HCT116 (cell line): ENCODE measurements around the gene ADNP. TPM values are rescaled to one million over a fixed set of nuclear protein-coding genes. Genes with fewer than 3 reads are reported as not detected.

Experiments
- ATAC-seq: fragments of 200-7000 bp; cut with Tn5 transposase; 2 replicates; pipeline ENCODE4 v1.9.1; 2020; ENCODE audit warnings: mild to moderate bottlenecking, moderate library complexity
- BruUV-seq: library from RNA; stranded (reverse); fragments of 400-500 nt; replicated peaks from 2 replicates; lab custom pipeline; 2021; lab: Mats Ljungman, UMichigan
- CTCF ChIA-PET: fragments of 300-600 bp; sonication (Branson Sonifier 250); formaldehyde crosslinking; loops from one replicate; lab custom pipeline; 2021; ENCODE audit warnings: antibody characterized with exemption; lab: Charles Lee
- POLR2A ChIA-PET: fragments of 300-600, 350-600 bp; sonication (Branson Sonifier 250); formaldehyde crosslinking; loops from one replicate; lab custom pipeline; 2021; ENCODE audit warnings: antibody characterized with exemption; lab: Charles Lee
- RAD21 ChIA-PET, 2 experiments: fragments of 300-600 bp; sonication (Branson Sonifier 250); formaldehyde crosslinking; loops; one replicate each; lab custom pipeline; 2023; ENCODE audit warnings: low total read pairs in 2 of 2; ENCODE audit not compliant: uncharacterized antibody in 2 of 2, unreplicated experiment in 2 of 2, low non-redundant PET in 1 of 2; lab: Charles Lee
- DNase-seq: peaks from one replicate; pipeline ENCODE4 v3.0.0-alpha.2; 2010; ENCODE audit warnings: low read depth, low spot score
- H2AFZ ChIP-seq: fragments of 200-600 bp; shearing (Covaris generic), sonication (generic); 2 replicates; pipeline ENCODE4 v1.6.1; 2017; ENCODE audit warnings: low read depth, mixed run types, mixed read lengths, antibody characterized with exemption, low read length; ENCODE audit not compliant: poor library complexity, severe bottlenecking
- H3K27ac ChIP-seq: 2 replicates; pipeline ENCODE4 v1.5.1; 2012; ENCODE audit warnings: low read depth, low read length
- H3K27me3 ChIP-seq: fragments of 200-600 bp; sonication (generic); 2 replicates; pipeline ENCODE4 v1.6.1; 2016; ENCODE audit warnings: mixed run types, low read length, mixed read lengths; ENCODE audit not compliant: insufficient read depth
- H3K36me3 ChIP-seq, 2 experiments: fragments of 200-500 bp in 1 of 2; fragments of 200-600 bp in 1 of 2; sonication (Bioruptor generic) in 1 of 2; sonication (generic) in 1 of 2; 2 replicates each; pipeline versions ENCODE4 v1.5.1 to v1.6.1; 2014 to 2016; ENCODE audit warnings: low read length in 2 of 2, inconsistent platforms in 1 of 2, mixed read lengths in 1 of 2, mixed run types in 1 of 2; ENCODE audit not compliant: insufficient read depth in 2 of 2, control insufficient read depth in 1 of 2
- H3K4me1 ChIP-seq, 2 experiments: fragments of 200-600 bp in 1 of 2; sonication (generic) in 1 of 2; 2 replicates each; pipeline versions ENCODE4 v1.5.1 to v1.6.1; 2012 to 2017; ENCODE audit warnings: low read length in 2 of 2, inconsistent platforms in 1 of 2, mild to moderate bottlenecking in 1 of 2, mixed read lengths in 1 of 2, mixed run types in 1 of 2, moderate library complexity in 1 of 2; ENCODE audit not compliant: insufficient read depth in 2 of 2, control insufficient read depth in 1 of 2
- H3K4me2 ChIP-seq: fragments of 200-600 bp; sonication (generic); 2 replicates; pipeline ENCODE4 v1.6.1; 2017; ENCODE audit warnings: mixed run types, low read length, mixed read lengths
- H3K4me3 ChIP-seq, 2 experiments: fragments of 200-600 bp in 1 of 2; sonication (generic) in 1 of 2; replicated peaks in 1 of 2; 2 replicates each; pipeline ENCODE4 v1.5.1; 2011 to 2016; ENCODE audit warnings: low read length in 2 of 2, control low read depth in 1 of 2, low read depth in 1 of 2, mild to moderate bottlenecking in 1 of 2, mixed read lengths in 1 of 2, mixed run types in 1 of 2
- H3K79me2 ChIP-seq: fragments of 200-600 bp; sonication (generic); 2 replicates; pipeline ENCODE4 v1.6.1; 2017; ENCODE audit warnings: mild to moderate bottlenecking, mixed run types, low read length, moderate library complexity, mixed read lengths; ENCODE audit not compliant: insufficient read depth
- H3K9ac ChIP-seq: fragments of 200-600 bp; sonication (generic); 2 replicates; pipeline ENCODE4 v1.6.1; 2016; ENCODE audit warnings: low read length, mixed read lengths
- H3K9me2 ChIP-seq: fragments of 200-600 bp; sonication (generic), shearing (Covaris generic); 2 replicates; pipeline ENCODE4 v1.6.1; 2017; ENCODE audit warnings: mixed run types, mild to moderate bottlenecking, moderate library complexity; ENCODE audit not compliant: insufficient read depth
- H3K9me3 ChIP-seq, 2 experiments: fragments of 200-500 bp in 1 of 2; fragments of 200-600 bp in 1 of 2; sonication (Bioruptor generic) in 1 of 2; sonication (generic) in 1 of 2; 2 replicates each; pipeline ENCODE4 v1.6.1; 2014 to 2017; ENCODE audit warnings: low read length in 2 of 2, mixed read lengths in 2 of 2, inconsistent platforms in 1 of 2, low read depth in 1 of 2, mild to moderate bottlenecking in 1 of 2, mixed run types in 1 of 2, moderate library complexity in 1 of 2; ENCODE audit not compliant: control insufficient read depth in 1 of 2, insufficient read depth in 1 of 2
- H4K20me1 ChIP-seq: fragments of 200-600 bp; sonication (generic), shearing (Covaris generic); 2 replicates; pipeline ENCODE4 v1.6.1; 2017; ENCODE audit warnings: mixed run types, mild to moderate bottlenecking, moderate library complexity; ENCODE audit not compliant: insufficient read depth
- CEBPB ChIP-seq: IDR thresholded peaks from 2 replicates; pipeline ENCODE4 v1.6.1; 2012; ENCODE audit warnings: low read depth
- JUND ChIP-seq: IDR thresholded peaks from 2 replicates; pipeline ENCODE4 v1.6.1; 2012
- POLR2AphosphoS5 ChIP-seq: IDR thresholded peaks from 2 replicates; pipeline ENCODE4 v1.6.1; 2011; ENCODE audit warnings: mild to moderate bottlenecking, low read depth, low read length, moderate library complexity
- RAD21 ChIP-seq: IDR thresholded peaks from 2 replicates; pipeline ENCODE4 v1.6.1; 2012; ENCODE audit warnings: low read depth, mild to moderate bottlenecking
- SIN3A ChIP-seq: IDR thresholded peaks from 2 replicates; pipeline ENCODE4 v1.6.1; 2012; ENCODE audit warnings: low read depth
- TCF7L2 ChIP-seq: IDR thresholded peaks from 2 replicates; pipeline ENCODE4 v1.7.0; 2011; ENCODE audit warnings: borderline replicate concordance, inconsistent platforms; ENCODE audit not compliant: insufficient read depth, insufficient read length; ENCODE audit errors: extremely low read depth
- YY1 ChIP-seq: IDR thresholded peaks from 2 replicates; pipeline ENCODE4 v1.6.1; 2011; ENCODE audit warnings: low read length, low read depth, moderate library complexity, mild to moderate bottlenecking; ENCODE audit not compliant: insufficient replicate concordance; ENCODE audit errors: extremely low read depth
- intact Hi-C: fragments of 100-400 bp; cut with micrococcal nuclease; formaldehyde crosslinking; loops from 2 replicates; pipeline ENCODE4 v1.10.0; 2022
- total RNA-seq: library from RNA; stranded (reverse); gene quantifications from one replicate; pipeline ENCODE4 v1.2.1, GENCODE V29; 2021; ENCODE audit not compliant: unreplicated experiment
- TF ChIP-seq, protein P1 (sequence below): IDR thresholded peaks from 2 replicates; pipeline ENCODE4 v1.6.1; 2012; ENCODE audit warnings: low read depth
- TF ChIP-seq, protein P2 (sequence below), 3 experiments: fragments of 200-600 bp in 1 of 3; sonication (generic) in 1 of 3; IDR thresholded peaks in 2 of 3; conservative IDR thresholded peaks in 1 of 3; 2 replicates each; pipeline ENCODE4 v1.5.1; 2012 to 2017; ENCODE audit warnings: low read depth in 2 of 3, low read length in 2 of 3, antibody characterized with exemption in 1 of 3, borderline replicate concordance in 1 of 3, control low read depth in 1 of 3, mild to moderate bottlenecking in 1 of 3, mixed read lengths in 1 of 3, mixed run types in 1 of 3, moderate library complexity in 1 of 3; ENCODE audit not compliant: insufficient read depth in 1 of 3

ADNP gene
- total RNA-seq, 1 experiment from 2014 or later = 85.9 TPM

DNA sequence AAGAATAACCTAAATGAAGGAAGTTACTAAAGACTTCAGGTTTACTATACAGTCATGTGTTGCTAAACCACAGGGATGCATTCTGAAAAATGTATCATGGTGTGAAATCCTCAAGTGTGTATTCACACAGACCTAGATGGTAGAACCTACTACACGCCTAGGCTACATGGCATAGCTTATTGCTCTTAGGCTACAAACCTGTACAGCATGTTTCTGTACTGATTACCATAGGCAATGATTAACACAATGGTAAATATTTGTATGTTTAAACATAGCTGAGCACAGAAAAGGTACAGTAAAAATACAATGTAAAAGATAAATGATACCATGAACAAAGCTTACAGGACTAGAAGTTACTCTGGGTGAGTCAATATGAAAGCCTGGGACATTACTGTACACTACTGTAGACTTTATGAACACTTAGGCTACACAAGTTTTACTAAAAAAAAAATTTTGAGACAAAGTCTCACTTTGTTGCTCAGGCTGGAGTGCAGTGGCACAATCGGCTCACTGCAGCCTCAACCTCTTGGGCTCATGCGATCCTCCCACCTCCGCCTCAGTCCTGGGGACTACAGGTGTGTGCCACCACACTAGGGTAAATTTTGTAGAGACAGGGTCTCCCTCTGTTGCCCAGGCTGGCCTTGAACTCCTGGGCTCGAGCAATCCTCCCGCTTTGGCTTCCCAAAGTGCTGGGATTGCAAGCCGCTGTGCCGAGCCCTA, 36.0 kb downstream of the ADNP start:
- intact Hi-C loops = no loop called here
- BruUV-seq = no TSS peak
- DNase-seq = no peak
- Histone ChIP-seq H3K9me3 (no peaks in the 10 kb centered on the region), H3K4me1 (no peaks in the 10 kb centered on the region), H4K20me1 (peaks cover 14% of the 10 kb centered on the region; the same call in 1 of the 2 replicates), H3K9me2 (no peaks in the 10 kb centered on the region), H3K27ac (no peak overlapping the region), H3K36me3 (peaks cover 37 to 72% of the 10 kb centered on the region in 2 experiments), H3K9ac (no peak overlapping the region), H3K4me2 (no peak overlapping the region)
- TF ChIP-seq JUND = no peak
- TF ChIP-seq SIN3A = no peak
- TF ChIP-seq POLR2AphosphoS5 = no peak
- no peak for TF ChIP-seq CEBPB
- TF ChIP-seq, protein P1, sequence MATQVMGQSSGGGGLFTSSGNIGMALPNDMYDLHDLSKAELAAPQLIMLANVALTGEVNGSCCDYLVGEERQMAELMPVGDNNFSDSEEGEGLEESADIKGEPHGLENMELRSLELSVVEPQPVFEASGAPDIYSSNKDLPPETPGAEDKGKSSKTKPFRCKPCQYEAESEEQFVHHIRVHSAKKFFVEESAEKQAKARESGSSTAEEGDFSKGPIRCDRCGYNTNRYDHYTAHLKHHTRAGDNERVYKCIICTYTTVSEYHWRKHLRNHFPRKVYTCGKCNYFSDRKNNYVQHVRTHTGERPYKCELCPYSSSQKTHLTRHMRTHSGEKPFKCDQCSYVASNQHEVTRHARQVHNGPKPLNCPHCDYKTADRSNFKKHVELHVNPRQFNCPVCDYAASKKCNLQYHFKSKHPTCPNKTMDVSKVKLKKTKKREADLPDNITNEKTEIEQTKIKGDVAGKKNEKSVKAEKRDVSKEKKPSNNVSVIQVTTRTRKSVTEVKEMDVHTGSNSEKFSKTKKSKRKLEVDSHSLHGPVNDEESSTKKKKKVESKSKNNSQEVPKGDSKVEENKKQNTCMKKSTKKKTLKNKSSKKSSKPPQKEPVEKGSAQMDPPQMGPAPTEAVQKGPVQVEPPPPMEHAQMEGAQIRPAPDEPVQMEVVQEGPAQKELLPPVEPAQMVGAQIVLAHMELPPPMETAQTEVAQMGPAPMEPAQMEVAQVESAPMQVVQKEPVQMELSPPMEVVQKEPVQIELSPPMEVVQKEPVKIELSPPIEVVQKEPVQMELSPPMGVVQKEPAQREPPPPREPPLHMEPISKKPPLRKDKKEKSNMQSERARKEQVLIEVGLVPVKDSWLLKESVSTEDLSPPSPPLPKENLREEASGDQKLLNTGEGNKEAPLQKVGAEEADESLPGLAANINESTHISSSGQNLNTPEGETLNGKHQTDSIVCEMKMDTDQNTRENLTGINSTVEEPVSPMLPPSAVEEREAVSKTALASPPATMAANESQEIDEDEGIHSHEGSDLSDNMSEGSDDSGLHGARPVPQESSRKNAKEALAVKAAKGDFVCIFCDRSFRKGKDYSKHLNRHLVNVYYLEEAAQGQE = no peak
- TF ChIP-seq TCF7L2 = no peak
- TF ChIP-seq YY1 = no peak
- no peak for TF ChIP-seq RAD21
- TF ChIP-seq, protein P2, sequence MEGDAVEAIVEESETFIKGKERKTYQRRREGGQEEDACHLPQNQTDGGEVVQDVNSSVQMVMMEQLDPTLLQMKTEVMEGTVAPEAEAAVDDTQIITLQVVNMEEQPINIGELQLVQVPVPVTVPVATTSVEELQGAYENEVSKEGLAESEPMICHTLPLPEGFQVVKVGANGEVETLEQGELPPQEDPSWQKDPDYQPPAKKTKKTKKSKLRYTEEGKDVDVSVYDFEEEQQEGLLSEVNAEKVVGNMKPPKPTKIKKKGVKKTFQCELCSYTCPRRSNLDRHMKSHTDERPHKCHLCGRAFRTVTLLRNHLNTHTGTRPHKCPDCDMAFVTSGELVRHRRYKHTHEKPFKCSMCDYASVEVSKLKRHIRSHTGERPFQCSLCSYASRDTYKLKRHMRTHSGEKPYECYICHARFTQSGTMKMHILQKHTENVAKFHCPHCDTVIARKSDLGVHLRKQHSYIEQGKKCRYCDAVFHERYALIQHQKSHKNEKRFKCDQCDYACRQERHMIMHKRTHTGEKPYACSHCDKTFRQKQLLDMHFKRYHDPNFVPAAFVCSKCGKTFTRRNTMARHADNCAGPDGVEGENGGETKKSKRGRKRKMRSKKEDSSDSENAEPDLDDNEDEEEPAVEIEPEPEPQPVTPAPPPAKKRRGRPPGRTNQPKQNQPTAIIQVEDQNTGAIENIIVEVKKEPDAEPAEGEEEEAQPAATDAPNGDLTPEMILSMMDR (IDR thresholded peaks at IDR 0.05 in 2 of 3, conservative IDR thresholded peaks at IDR 0.05 in 1 of 3; ENCODE audit: borderline replicate concordance in 1 of 3, insufficient read depth in 1 of 3, low read depth in 2 of 3, low read length in 2 of 3) = no peak
- TF ChIP-seq, all 23 proteins: peak for 0
- POLR2A ChIA-PET = no interaction called here
- H2AFZ ChIP-seq = no peak overlapping the region
- peaks cover 82% of the 10 kb centered on the region for H3K79me2 ChIP-seq
- RAD21 ChIA-PET = no interaction called here
- H3K4me3 ChIP-seq = no peak overlapping the region
- CTCF ChIA-PET = interaction anchor here (1.8 kb wide), 1 partner anchor 34 kb away, joined by 6 read pairs; no protein-coding TSS in a partner anchor
- no peak for ATAC-seq
- H3K27me3 ChIP-seq = no peaks in the 10 kb centered on the region
